Nucleus accumbens (tissue), 56 donors: ENCODE measurements around the gene RRP9.

Experiments
- DNase-seq, 56 donors: peaks; one replicate each; lab custom pipeline; 2025; lab: John Stamatoyannopoulos, UW

The RRP9 gene

DNA sequence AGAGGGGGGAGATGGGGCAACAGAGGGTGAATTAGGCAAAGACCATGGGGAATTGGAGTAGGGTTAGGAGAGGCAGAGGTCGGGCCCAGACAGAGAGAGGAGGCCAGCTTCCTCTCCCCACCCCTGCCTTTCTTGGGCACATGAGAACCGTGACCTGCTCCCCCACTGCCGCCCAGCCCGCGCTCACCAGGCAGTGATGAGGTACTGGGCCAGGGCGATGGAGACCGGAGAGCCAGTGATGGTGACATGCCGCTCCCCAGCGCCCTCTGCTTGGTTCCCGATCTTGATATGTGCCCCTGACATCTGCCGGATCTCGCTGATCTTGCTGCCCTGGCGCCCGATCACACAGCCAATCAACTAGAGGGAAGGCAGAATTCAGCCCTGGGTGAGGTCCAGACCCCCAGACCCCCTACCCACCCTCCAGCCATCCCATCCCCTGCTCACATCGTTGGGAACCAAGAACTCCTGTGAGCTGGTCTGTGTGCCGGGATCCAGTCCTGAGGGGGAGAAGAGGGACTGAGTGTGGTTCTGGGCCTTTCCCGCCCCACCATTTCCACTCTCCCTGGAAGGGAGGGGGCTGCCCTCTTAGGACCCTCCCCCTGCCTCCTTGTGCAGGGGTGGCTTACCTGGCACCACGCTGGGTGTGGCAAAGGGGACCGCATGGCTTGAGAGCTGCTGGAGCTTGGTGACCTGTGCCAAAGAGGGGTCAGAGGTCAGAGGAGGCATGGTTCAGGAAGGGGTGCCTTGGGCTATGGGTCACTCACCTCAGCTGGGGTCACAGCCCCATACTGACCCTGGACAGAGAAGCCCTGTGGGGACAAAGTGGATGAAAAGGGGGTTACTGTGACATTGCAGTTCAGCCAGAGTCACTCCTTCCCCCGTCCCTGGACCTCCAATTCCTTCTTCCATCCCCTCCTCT, 17.2 kb upstream of the RRP9 start:
- no peak for DNase-seq

DNA sequence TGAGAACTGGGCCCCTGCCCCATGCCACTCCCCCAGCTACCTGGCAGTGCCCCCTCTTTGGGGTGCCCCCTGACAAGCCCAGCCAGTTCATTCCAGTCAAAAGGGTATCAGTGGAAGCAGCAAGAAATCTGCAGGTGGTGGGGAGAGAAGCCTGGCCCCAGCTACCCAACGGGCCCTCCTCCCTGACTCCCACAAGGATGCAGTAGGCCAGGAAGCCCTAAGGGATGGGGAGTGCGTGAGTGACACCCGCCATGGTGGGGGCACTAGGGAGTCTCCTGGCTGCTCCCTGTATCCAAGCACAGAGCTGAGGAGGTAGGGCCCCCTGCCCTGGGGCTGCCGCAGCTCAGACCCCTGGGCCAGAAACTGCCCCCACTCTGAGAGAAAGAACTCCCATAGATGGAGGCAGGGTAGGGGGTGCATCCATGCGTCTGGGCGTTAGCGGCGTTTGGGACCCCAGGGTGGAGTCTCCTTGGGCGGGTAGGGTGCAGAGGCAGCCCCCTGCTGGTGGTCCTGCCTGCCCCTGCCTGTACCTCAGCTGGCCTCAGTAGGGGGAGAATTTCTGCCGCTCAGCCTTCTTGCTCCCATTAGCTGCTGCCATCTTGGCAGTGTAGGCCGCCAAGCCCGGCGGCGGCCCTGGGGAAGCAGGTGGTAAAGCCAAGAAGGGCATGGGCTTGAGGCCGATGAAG, 16.0 kb upstream of the RRP9 start:
- DNase-seq = no peak

DNA sequence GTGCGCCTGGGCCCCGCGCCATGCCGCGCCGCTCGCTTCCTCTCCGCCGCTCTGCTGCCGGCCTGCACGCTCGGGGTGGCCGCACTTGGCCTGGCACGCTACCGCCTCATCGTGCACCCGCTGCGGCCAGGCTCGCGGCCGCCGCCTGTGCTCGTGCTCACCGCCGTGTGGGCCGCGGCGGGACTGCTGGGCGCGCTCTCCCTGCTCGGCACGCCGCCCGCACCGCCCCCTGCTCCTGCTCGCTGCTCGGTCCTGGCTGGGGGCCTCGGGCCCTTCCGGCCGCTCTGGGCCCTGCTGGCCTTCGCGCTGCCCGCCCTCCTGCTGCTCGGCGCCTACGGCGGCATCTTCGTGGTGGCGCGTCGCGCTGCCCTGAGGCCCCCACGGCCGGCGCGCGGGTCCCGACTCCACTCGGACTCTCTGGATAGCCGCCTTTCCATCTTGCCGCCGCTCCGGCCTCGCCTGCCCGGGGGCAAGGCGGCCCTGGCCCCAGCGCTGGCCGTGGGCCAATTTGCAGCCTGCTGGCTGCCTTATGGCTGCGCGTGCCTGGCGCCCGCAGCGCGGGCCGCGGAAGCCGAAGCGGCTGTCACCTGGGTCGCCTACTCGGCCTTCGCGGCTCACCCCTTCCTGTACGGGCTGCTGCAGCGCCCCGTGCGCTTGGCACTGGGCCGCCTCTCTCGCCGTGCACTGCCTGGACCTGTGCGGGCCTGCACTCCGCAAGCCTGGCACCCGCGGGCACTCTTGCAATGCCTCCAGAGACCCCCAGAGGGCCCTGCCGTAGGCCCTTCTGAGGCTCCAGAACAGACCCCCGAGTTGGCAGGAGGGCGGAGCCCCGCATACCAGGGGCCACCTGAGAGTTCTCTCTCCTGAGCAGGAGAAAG, 14.4 kb upstream of the RRP9 start:
- peak in 45 of 56 donors; percentile 24 to 80 (median 63) for DNase-seq

DNA sequence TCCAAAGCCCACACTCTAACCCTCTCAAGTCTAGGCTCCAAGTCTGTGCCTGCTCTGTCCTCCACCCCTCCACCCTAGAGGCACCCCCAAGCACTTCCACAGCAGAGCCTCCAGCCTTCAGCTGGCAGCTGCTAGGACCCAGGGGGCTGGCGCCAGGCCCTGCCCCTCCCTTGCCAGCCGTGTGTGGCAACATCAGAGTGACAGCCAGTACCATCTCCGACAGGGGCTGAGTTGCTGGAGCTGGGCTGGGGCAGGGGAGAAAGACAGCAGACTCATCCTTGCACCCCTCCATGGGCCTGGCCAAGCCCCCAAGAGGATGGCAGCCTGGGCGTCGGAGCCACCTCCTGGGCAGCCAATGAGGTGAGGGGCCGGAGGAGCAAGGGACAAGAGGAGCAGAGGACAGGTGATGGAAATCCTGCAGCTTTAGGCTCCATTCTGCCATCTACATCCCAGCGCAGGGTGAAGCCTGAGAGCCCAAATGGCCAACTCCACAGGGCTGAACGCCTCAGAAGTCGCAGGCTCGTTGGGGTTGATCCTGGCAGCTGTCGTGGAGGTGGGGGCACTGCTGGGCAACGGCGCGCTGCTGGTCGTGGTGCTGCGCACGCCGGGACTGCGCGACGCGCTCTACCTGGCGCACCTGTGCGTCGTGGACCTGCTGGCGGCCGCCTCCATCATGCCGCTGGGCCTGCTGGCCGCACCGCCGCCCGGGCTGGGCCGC, 13.6 kb upstream of the RRP9 start, which contains the start of gene GPR62:
TSS of gene GPR62 (plus strand) at position 207 of the 718 bp plus-strand sequence. CDS start at position 479, 272 bp downstream.
- DNase-seq = peak in 54 of 56 donors; percentile 31 to 92 (median 80)

DNA sequence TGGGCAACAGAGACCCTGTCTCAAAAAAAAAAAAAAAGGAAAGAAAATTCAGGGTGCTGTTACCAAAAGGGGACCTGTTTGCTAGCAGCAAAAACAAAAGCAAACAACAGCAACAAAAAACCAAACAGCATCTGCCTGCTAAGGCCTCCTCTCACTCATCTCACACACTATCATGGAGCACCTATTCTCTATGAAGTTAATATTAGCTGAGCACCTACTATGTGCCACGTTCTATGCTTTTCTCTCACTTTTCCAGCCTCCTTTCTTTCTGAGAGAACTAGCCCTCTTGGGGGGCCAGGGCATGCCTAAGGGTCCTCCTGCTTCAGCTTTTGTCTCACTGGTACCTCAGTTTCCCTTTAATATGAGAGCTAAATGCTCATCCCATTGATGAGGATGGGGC, 13.0 kb upstream of the RRP9 start:
- DNase-seq = no peak

DNA sequence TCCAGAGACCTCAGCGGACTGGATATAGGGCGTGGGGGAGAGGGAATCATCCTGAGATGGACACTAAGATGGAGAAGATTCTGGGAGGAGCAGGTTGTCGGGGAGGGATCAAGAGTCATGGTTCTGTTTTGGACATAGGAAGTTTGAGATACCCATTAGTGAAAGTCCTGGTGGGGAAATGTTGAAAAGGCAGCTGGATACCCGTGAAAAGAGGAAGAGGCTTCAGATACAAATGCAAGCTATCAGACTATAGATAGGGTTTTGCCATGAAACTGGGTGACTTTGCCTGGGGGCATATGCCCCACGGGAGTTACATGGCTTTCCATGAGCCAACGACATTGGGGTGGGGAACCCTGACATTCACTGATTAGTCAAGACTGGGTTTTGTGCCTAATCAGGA, 12.4 kb upstream of the RRP9 start:
- no peak for DNase-seq

DNA sequence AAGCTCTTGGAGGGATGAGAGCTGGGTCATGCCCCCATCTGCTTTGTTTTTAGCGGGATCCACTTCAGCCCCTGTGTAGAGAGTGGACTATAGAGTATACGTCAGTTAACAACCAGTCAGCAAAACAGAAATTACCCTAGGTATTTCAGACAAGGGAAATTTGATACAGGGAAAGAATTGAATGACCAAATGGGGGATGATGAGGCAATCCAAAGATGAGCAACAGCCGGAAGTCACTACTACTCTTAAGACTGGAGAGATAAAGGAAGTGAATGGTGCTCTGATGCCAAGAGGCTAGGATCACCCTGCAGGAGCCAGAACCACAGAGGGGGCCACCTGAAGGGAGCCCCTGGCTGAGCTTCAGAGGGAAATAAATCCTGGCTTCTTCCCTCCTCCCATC, 11.7 kb upstream of the RRP9 start:
- DNase-seq = no peak

DNA sequence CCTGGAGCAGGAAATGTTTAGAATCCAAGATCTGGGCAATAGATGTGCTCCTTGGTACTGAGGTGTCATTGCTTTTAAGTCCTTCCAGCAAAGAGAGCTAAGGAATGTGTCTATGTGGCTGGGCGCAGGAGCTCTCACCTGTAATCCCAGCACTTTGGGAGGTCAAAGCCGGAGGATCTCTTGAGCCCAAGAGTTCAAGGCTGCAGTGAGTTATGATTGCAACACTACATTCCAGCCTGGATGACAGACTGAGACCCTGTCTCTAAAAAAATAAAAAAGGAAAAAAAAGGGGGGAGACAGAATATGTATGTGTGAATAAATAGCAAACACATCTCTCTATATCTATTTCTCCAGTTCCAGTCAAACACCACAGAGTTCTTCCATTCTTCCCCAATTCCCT, 9.2 kb upstream of the RRP9 start:
- no peak for DNase-seq

DNA sequence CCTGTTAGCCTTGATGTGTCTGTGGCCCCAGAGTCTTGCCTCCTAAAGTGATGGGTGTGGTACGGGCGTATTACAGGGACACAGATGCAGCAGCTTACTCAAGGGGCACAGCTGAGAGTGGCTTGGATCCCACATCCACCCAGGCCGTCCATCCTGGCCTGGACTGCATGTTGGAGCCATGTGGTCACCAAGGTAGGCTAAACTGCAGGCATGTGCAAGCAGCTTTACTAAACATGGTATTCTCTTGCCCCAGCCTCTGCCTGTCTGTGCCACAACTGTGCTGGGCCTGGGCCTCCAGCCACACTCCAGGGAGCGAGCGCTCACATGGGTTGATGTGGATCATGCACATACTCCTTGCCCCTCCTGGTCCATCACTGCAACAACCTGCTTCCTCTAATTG, 7.4 kb upstream of the RRP9 start:
- no peak for DNase-seq

DNA sequence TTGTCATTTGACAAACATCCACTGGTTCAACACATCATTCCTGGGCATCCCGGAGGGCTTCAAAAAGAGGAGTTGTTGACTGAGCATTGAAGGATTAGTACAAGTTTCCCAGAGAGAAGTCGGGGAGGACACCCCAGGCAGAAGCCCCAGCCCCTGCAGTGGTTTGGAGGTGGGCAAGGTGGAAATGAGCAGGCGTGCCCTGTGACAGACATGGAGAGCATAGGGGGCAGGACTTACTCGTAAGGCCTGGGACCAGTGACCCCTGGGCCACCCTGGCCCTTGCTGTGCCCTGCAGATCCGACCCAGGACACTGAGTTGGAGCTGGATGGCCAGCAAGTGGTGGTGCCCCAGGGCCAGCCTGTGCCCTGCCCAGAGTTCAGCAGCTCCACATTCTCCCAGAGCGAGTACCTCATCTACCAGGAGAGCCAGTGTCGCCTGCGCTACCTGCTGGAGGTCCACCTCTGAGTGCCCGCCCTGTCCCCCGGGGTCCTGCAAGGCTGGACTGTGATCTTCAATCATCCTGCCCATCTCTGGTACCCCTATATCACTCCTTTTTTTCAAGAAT, 6.4 kb upstream of the RRP9 start:
- DNase-seq = no peak

DNA sequence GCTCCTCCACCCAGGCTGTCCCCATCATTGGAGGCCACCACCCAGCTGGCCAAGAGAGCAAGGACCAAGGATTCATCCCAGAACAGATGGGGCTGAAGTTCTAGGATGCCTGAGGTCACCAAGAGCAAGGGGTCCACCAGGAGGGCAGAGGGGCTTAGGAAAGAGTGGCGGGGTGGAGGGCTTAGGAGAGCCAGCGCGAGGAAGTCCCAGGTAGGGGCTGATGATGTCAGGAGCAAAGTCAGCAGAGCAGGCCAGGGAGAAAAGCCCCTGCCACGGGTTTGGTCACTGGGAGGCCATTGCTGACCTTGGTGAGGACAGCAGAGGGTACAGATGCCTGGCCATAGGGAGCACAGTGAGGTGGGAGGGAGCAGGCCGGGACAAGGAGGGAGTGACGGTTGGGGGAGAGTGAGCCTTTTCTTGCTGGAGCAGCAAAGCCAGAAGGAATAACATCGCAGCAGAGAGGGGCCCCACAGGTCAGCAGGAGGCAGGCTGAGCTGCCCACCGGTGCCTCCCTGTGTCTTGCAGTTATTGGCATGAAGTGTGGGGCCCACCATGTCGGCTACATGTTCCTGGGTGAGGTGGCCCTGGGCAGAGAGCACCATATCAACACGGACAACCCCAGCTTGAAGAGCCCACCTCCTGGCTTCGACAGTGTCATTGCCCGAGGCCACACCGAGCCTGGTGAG, 5.7 kb upstream of the RRP9 start:
- no peak for DNase-seq

DNA sequence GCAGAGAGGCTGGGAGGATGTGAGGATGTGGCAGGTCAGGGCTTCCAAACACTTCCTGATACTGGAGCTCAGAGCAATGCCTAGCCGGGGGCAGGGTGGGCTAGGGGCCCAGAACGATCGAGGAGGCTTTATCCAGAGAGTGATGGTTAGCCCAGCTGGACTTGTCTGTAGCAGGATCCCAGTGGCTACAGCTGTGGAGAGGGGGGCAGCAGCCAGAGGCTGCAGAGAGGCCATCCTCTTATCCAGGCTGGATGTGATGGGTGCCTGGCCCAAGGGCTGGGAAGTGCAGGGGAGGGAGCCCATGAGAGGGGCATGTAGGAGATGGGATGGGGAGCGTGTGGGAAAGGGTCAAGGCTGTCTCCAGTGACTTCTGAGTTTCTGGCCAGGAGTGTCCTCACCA, 5.1 kb upstream of the RRP9 start:
- no peak for DNase-seq

DNA sequence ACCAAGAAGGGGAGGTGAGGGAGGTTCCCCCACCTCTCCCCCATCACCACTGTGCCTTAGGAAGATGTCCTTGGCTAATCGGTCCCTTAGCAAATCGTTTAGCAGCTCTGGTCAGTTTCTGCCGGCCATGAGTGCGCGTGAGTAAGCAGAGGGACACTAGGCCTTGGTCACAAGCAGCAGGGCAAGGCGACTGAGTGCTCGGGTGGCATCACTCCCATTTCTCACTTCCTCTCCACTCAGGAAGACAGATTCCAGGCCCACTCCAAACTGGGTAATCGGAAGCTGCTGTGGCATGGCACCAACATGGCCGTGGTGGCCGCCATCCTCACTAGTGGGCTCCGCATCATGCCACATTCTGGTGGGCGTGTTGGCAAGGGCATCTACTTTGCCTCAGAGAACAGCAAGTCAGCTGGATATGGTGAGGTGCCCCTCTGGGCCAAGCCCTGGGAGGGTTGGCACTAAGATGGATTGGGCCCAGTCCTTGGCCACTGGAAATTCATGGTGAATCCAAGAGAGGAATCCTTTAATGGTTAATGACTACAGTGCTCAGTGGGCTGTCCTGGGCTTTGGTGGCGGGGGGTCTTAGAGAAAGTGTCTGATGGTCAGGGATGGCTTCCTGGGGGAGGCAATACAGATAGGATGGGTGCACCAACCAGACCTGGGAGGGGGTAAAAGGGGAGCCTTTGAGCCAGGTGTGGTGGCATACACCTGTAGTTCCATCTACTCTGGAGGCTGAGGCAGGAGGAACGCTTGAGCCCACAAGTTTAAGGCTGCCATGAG, 4.4 kb upstream of the RRP9 start:
- DNase-seq = no peak

DNA sequence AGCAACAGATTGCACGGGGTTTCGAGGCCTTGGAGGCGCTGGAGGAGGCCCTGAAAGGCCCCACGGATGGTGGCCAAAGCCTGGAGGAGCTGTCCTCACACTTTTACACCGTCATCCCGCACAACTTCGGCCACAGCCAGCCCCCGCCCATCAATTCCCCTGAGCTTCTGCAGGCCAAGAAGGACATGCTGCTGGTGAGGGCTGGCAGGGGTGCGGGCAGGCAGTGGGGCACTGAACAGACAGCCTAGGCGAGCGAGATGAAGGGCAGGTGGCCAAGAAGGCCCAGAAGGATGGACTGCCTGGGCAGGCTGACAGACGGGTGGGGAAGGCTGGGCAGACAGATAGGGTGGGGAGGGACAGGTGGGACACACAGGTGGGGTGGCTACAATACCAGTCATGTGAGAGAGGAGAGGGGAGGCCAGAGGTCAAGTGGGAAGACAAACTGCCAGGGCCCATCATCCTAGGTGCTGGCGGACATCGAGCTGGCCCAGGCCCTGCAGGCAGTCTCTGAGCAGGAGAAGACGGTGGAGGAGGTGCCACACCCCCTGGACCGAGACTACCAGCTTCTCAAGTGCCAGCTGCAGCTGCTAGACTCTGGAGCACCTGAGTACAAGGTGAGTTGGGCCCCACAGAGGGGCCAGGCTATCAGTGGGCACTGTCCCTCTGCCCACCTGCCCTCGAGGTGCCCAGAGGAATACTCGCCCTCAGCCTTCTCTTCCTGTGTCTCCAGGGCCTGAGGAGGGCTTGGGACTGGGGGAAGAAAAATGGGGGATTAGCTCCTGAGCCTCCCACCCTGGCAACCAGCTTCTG, 3.5 kb upstream of the RRP9 start:
- no peak for DNase-seq

DNA sequence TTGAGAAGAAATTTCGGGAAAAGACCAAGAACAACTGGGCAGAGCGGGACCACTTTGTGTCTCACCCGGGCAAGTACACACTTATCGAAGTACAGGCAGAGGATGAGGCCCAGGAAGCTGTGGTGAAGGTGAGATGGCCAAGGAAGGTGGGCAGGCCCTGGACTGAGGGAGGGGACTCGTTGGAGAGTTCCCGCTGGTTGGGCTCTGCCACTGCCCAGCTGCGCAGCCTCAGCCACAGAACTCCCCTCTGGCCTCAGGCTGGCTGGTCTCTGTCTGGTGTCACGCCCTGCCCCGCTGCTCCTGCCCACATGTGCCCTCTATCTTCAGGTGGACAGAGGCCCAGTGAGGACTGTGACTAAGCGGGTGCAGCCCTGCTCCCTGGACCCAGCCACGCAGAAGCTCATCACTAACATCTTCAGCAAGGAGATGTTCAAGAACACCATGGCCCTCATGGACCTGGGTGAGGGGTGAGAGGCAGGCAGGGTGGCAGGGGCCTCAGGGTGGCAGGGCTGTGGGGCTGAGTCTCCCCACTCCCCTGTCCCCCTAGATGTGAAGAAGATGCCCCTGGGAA, 2.8 kb upstream of the RRP9 start:
- DNase-seq = no peak

DNA sequence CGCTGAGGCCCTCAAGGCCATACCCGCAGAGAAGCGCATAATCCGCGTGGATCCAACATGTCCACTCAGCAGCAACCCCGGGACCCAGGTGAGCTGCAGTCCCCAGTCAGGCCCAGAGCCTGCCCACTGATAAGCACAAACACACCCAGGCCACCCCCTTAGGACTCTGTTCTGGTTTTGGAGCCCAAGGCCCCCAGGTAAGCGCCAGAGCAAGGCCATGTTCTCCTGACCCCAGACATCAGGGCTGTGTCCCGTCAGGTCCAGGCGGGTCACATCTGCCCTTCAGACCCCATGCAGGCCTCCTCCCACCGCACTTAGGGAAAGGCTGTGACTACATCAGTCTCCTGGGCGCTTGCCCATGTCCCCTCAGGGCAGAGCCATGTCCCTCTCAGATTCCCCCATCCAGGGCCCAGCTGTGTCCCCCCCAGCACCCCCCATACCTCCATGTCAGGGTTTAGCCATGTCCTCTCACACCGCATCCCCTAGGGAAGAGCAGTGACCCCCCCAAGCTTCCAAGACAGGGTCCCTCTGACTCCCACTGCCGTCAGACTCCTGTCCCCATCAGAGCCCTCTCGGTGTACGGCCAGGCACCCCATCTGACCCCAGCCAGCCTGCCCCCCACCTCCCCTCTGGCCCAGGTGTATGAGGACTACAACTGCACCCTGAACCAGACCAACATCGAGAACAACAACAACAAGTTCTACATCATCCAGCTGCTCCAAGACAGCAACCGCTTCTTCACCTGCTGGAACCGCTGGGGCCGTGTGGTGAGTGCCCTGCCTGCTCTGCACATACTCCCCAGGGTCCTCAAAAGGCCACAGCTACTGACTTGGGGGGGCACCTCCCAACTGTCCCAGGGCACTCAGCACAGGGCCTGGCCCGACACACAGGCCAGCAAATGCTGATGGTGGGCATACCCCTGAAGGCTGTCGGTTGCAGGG, 2.0 kb upstream of the RRP9 start:
- DNase-seq = no peak
